ENCODE measurements around the gene RUBCN. TPM values are rescaled to one million over a fixed set of nuclear protein-coding genes. Genes with fewer than 3 reads are reported as not detected.
"Not testable (repeated sequence)": the region's sequence is repeated elsewhere in the genome, so short reads cannot be mapped to it uniquely, and the experiment has no call there.

Gene RUBCN
- total and polyA plus RNA-seq, 12 donors = 9.7 to 51.4 (median 33.6) TPM

DNA sequence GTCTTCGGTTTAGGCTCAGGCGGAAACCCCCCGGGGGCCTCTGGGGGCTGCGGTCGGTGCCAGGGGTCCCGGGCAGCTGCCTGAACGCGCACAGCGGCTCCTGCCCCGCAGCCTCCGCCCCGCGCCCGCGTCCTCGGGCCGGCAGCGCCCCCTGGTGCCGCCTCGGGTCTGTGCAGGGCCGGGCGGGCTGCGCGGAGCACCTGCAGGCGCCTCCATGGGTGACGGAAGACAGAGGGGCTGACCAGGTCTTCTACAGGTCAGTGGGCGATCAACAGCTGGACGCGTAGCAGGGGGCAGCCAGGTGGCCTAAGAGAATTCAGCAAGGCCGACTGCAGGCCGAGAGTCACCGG, 71.6 kb downstream of the RUBCN start:
- H3K4me3 ChIP-seq = peak overlapping the region in 9 of 10 donors; percentile 32 to 60 (median 48)
- H3K27ac ChIP-seq; H3K9me3 ChIP-seq; H3K27me3 ChIP-seq; DNase-seq; H3K36me3 ChIP-seq; intact Hi-C loops (cut with DNase I); H3K4me1 ChIP-seq: not testable (repeated sequence)
- 0% methylated on average over 1 to 3 of the region's 32 CpGs for WGBS, 2 donors
- peak; percentile 86 to 95 (median 91) for ATAC-seq

- DNase-seq; H3K27me3 ChIP-seq; intact Hi-C loops (cut with DNase I); H3K36me3 ChIP-seq; H3K4me1 ChIP-seq; H3K27ac ChIP-seq; H3K9me3 ChIP-seq: not testable (repeated sequence)
- WGBS, 2 donors = 1 to 5% methylated on average over 23 to 26 of the region's 29 CpGs
- H3K4me3 ChIP-seq = peak overlapping the region in 9 of 10 donors; percentile 32 to 60 (median 48)
- peak; percentile 26 to 60 (median 40) for ATAC-seq
- TF ChIP-seq CTCF (IDR thresholded peaks at IDR 0.05) = peak in 1 of 9 donors; percentile 17
These were observed 72.1 kb downstream of the RUBCN start for GRCh38 chr3:197664414-197665141.

DNA sequence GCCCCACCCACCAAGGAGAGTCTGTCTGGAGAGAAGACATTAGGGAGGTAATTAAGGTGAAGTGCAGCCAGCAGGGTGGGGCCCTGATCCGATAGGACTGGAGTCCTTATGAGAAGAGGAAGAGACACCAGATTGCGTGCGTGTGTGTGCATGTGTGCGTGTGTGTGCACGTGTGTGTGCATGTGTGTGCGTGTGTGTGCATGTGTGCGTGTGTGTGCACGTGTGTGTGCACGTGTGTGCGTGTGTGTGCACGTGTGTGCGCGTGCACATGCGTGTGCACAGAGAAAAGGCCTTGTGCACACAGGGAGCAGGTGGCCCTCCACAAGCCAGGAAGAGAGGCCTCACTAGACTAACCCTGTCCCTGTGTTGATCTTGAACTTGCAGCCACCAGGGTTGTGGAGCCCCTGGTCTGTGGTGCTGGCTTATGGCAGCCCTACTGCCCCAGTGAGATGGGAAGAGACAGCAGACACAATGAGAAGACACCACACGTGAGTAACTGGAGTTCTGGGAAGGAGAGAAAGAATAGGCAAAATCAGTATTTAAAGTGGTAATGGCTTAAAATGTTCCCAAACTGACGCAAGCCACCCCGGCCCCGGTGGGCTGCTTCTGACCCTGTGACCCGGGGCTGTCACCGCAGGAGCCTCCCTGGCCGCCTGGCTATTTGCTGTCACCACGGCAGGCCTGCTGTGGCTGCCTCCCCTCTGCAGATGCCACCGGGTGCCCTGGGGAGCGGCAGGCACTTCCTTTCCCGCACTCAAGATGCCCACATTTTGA, 73.2 kb downstream of the RUBCN start:
- DNase-seq, ATAC-seq: not testable (repeated sequence)
- 91% methylated on average over 19 of the region's 25 CpGs for WGBS, 2 donors

DNA sequence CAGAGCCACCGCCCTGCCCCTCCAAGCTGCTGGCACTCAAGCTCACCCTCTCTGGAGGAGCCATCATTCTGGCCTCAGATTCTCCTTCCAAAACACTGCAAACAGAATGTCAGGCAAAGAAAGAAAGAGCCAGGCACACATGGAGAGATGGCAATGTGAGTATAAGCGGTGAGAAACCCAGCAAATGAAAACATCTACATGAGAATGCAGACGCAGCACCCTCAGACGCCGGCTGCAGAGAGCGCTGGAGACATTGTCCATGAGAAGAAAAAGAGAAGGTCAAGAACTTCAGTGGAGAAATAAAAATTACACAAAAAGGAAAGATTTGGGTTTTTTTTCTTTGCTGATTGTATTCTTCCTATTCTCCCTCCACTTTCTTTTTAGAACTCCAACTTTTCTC, 74.4 kb downstream of the RUBCN start:
- DNase-seq; H3K27me3 ChIP-seq; intact Hi-C loops (cut with DNase I): not testable (repeated sequence)

More for the DNA sequence above, 73.2 kb downstream of the RUBCN start:
- H3K4me1 ChIP-seq; H3K27me3 ChIP-seq; H3K36me3 ChIP-seq; H3K4me3 ChIP-seq; H3K9me3 ChIP-seq; intact Hi-C loops (cut with DNase I); H3K27ac ChIP-seq: not testable (repeated sequence)

DNA sequence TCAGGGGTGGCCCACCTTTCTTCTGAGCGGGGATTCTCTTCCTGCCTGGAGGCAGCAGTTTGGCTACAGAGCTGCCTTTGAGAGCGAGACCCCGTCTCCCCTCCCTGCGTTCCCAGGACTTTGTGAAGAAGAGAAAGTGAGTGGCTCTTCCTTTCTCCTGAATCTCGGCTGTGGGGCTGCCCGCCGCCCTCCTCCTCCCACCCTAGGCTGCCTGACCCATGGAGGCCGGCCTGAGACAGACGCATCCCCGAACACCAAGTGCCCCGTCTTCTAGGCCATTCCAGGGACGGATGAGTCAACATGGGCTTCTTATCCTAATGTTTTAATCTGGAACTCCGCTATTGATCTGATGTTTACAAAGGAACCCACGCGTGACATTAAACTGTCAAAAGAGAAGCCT, 74.8 kb downstream of the RUBCN start:
- H3K27ac ChIP-seq; H3K4me3 ChIP-seq; H3K9me3 ChIP-seq; DNase-seq; H3K36me3 ChIP-seq; H3K27me3 ChIP-seq; intact Hi-C loops (cut with DNase I); H3K4me1 ChIP-seq; ATAC-seq: not testable (repeated sequence)
- WGBS, 2 donors = 88 to 90% methylated on average over 14 to 15 of the region's 15 CpGs

More for the DNA sequence above, 74.4 kb downstream of the RUBCN start:
- WGBS, 2 donors = 76 to 78% methylated on average over 6 of the region's 6 CpGs
- not testable (repeated sequence) for H3K9me3 ChIP-seq, H3K36me3 ChIP-seq, H3K27ac ChIP-seq, H3K4me3 ChIP-seq, ATAC-seq, H3K4me1 ChIP-seq

- DNase-seq; H3K4me3 ChIP-seq; H3K27ac ChIP-seq; intact Hi-C loops (cut with DNase I); H3K9me3 ChIP-seq; ATAC-seq; H3K4me1 ChIP-seq; H3K36me3 ChIP-seq; H3K27me3 ChIP-seq: not testable (repeated sequence)
- WGBS, 2 donors = 86 to 87% methylated on average over 23 of the region's 23 CpGs
These were observed 75.4 kb downstream of the RUBCN start for GRCh38 chr3:197661234-197661834.

DNA sequence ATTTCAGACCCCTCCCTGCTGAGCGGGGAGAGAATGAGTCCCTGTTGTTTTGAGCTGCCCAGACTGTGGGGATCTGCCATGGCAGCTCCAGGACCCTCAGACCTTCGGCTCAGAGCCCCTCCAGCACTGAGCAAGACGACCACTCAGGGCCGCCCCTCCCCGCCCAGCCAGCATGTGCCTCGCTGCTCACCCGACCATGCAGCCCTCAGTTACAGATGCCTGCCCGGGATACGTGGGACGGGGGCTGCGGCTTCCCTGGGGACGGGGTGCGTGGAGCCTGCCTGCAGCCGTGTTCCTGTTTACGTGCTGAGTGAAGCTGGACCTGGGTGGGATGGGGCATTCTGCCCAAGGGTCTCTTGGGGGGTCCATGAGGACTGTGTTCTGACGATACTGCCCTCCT, 77.0 kb downstream of the RUBCN start:
- DNase-seq; H3K36me3 ChIP-seq; H3K9me3 ChIP-seq; H3K4me3 ChIP-seq; H3K27me3 ChIP-seq; H3K27ac ChIP-seq; H3K4me1 ChIP-seq; intact Hi-C loops (cut with DNase I): not testable (repeated sequence)
- ATAC-seq = peak in 1 of 8 donors; percentile 7
- WGBS, 2 donors = 86 to 88% methylated on average over 15 to 16 of the region's 16 CpGs

GRCh38 chr3:197659144-197659543, 77.6 kb downstream of the RUBCN start:
- H3K4me3 ChIP-seq; ATAC-seq; intact Hi-C loops (cut with DNase I); H3K27ac ChIP-seq; H3K36me3 ChIP-seq; H3K27me3 ChIP-seq; DNase-seq; H3K9me3 ChIP-seq; H3K4me1 ChIP-seq: not testable (repeated sequence)
- 61 to 74% methylated on average over 7 of the region's 10 CpGs for WGBS, 2 donors

- DNase-seq; H3K36me3 ChIP-seq; H3K4me1 ChIP-seq; H3K27me3 ChIP-seq; H3K27ac ChIP-seq; intact Hi-C loops (cut with DNase I); H3K4me3 ChIP-seq; ATAC-seq; H3K9me3 ChIP-seq: not testable (repeated sequence)
- 85 to 89% methylated on average over 12 to 13 of the region's 13 CpGs for WGBS, 2 donors
These were observed 78.0 kb downstream of the RUBCN start for GRCh38 chr3:197658706-197659105.
